Right lobe of liver (tissue), 6 donors: ENCODE measurements around the gene KXD1. TPM values are rescaled to one million over a fixed set of nuclear protein-coding genes. Genes with fewer than 3 reads are reported as not detected.

Source experiments
- ATAC-seq, 4 donors: fragments of 200-7000 bp; cut with Tn5 transposase; one replicate each; pipeline ENCODE4 v1.9.1; 2020; ENCODE audit warnings: mild to moderate bottlenecking in 4 of 4, moderate library complexity in 4 of 4
- DNase-seq, 3 donors: peaks; one replicate each; pipeline ENCODE4 v3.0.0-alpha.2; 2020
- H3K27ac ChIP-seq, 3 donors: fragments of 200-600 bp; one replicate each; pipeline ENCODE4 v1.8.0; 2022
- H3K27me3 ChIP-seq, 2 donors: fragments of 200-600 bp; one replicate each; pipeline ENCODE4 v1.8.0; 2022
- H3K36me3 ChIP-seq, 4 donors: fragments of 200-600 bp; sonication (generic) in 1 of 4; one replicate each; pipeline versions ENCODE4 v1.5.1 to v1.8.0; 2017 to 2022; ENCODE audit warnings: control low read depth in 1 of 4
- H3K4me1 ChIP-seq, 4 donors: fragments of 200-600 bp; sonication (generic) in 1 of 4; one replicate each; pipeline versions ENCODE4 v1.5.1 to v1.8.0; 2017 to 2022; ENCODE audit warnings: control low read depth in 1 of 4
- H3K4me3 ChIP-seq, 3 donors: fragments of 200-600 bp; one replicate each; pipeline ENCODE4 v1.8.0; 2022
- H3K9me3 ChIP-seq, 4 donors: fragments of 200-600 bp; sonication (generic) in 1 of 4; one replicate each; pipeline versions ENCODE4 v1.5.1 to v1.8.0; 2017 to 2022; ENCODE audit warnings: control low read depth in 1 of 4
- CTCF ChIP-seq, 4 donors: fragments of 200-600 bp in 3 of 4; fragments of 450-650 bp in 1 of 4; IDR thresholded peaks; one replicate each; pipeline versions ENCODE4 v1.5.1 to v1.8.0; 2016 to 2022; ENCODE audit warnings: antibody characterized with exemption in 4 of 4, mild to moderate bottlenecking in 2 of 4
- POLR2A ChIP-seq: fragments of 450-650 bp; IDR thresholded peaks from one replicate; pipeline ENCODE4 v1.6.1; 2017; ENCODE audit warnings: antibody characterized with exemption, mild to moderate bottlenecking
- WGBS: methylation state at CpG from one replicate; pipeline ENCODE4 v1.1.6; 2018; ENCODE audit warnings: low coverage, low lambda C conversion rate; ENCODE audit not compliant: insufficient coverage; ENCODE audit errors: missing lambda C conversion rate; 5-methylcytosine and 5-hydroxymethylcytosine counted together
- intact Hi-C, 2 donors: fragments of 100-400 bp; cut with DNase I; formaldehyde crosslinking; loops; one replicate each; pipeline versions ENCODE4 v1.11.2 to v1.14.1; 2022
- total RNA-seq, 6 experiments: library from RNA; depleted of rRNA in 2 of 6; stranded (reverse); fragments of >200 nt in 2 of 6; fragmentation: NEBNext Ultra II Directional in 3 of 6; extraction: Animal tissue kit (Norgen Biotek cat#: 25700) in 3 of 6; gene quantifications; one replicate each; pipeline versions ENCODE4 v1.1.0 to v1.2.4, GENCODE V29; 2016 to 2023
- donor health status: DM: no; HTN: yes; CAD: no.
- donor health status: DM: no; HTN: no; CAD: no.
- donor health status: DM: no; HTN: no; CAD: no.
- donor health status: DM: no; HTN: yes; CAD: no.
- donor health status: DM: no; HTN: yes; CAD: no.

Gene KXD1
- total RNA-seq, 6 experiments from 2014 or later = 30.2 to 93.0 (median 36.1) TPM

- WGBS = 2% methylated on average over 9 of the region's 65 CpGs
- peaks cover 0 to 35% of the 10 kb centered on the region in 2 donors for H3K27me3 ChIP-seq
- no peaks in the 10 kb centered on the region for H3K9me3 ChIP-seq
- intact Hi-C loops = no loop called here
- no peaks in the 10 kb centered on the region for H3K36me3 ChIP-seq
- TF ChIP-seq POLR2A (no peak), CTCF (IDR thresholded peaks at IDR 0.05) (no peak)
- ATAC-seq (no peak), DNase-seq (no peak)
- H3K4me1 ChIP-seq = peaks cover 0 to 4% (median 0%) of the 10 kb centered on the region in 4 donors
- H3K4me3 ChIP-seq = no peak overlapping the region
- H3K27ac ChIP-seq = no peak overlapping the region
Measured at GRCh38 chr19:18605546-18606280, 48.0 kb downstream of the KXD1 start.

- TF ChIP-seq CTCF (IDR thresholded peaks at IDR 0.05) (no peak), POLR2A (no peak)
- Histone ChIP-seq H3K27ac (no peak within 1 kb of the TSS), H3K36me3 (no peaks in the 10 kb centered on the region), H3K9me3 (no peaks in the 10 kb centered on the region), H3K4me1 (peaks cover 0 to 4% (median 0%) of the 10 kb centered on the region in 4 donors), H3K4me3 (no peak within 1 kb of the TSS), H3K27me3 (peaks cover 0 to 41% of the 10 kb centered on the region in 2 donors)
- WGBS = 2% methylated on average over 13 of the region's 116 CpGs
- ATAC-seq (no peak), DNase-seq (no peak)
- intact Hi-C loops = no loop called here
Measured at GRCh38 chr19:18606281-18607225, 48.9 kb downstream of the KXD1 start, which contains the start of gene CRLF1. TSS of gene CRLF1 (minus strand) at chr19:18606799. CDS start at chr19:18606656, 143 bp downstream.

GRCh38 chr19:18607226-18608101 lies 49.8 kb downstream of the KXD1 start:
- 1% methylated on average over 27 of the region's 68 CpGs for WGBS
- Histone ChIP-seq H3K4me3 (no peak overlapping the region), H3K9me3 (no peaks in the 10 kb centered on the region), H3K36me3 (no peaks in the 10 kb centered on the region), H3K27ac (no peak overlapping the region), H3K4me1 (peaks cover 0 to 4% (median 0%) of the 10 kb centered on the region in 4 donors), H3K27me3 (peaks cover 0 to 43% of the 10 kb centered on the region in 2 donors)
- no peak for ATAC-seq
- no peak for TF ChIP-seq POLR2A
- TF ChIP-seq CTCF (IDR thresholded peaks at IDR 0.05) = no peak
- no peak for DNase-seq
- intact Hi-C loops = no loop called here
